ENCODE data around the gene OTUB2. TPM values are rescaled to one million over a fixed set of nuclear protein-coding genes. Genes with fewer than 3 reads are reported as not detected.

The OTUB2 gene
- total RNA-seq, 1 experiment from 2014 or later: 3.4 TPM

GRCh38 chr14:94054936-94055335 is 28.8 kb downstream of the OTUB2 start:
- ATAC-seq: no peak
- in situ Hi-C loops (cut with HindIII; ENCODE audit: low pct_unique_long_range_greater_than_20kb, low sequenced_read_pairs) (no loop called here), intact Hi-C loops (cut with micrococcal nuclease; ENCODE audit: unreplicated experiment) (loop anchor here (5.0 kb wide), 1 partner anchor 82 kb away; no protein-coding TSS in a partner anchor)
- H3K4me1 ChIP-seq (ENCODE audit: control insufficient read depth, insufficient read depth, low read length): no peaks in the 10 kb centered on the region
- H3K36me3 ChIP-seq (ENCODE audit: control insufficient read depth, insufficient read depth, low read length): peaks cover 5% of the 10 kb centered on the region; the same call in 1 of the 2 replicates
- ChIA-PET CTCF (no interaction called here), POLR2A (no interaction called here)
- H3K9me3 ChIP-seq (ENCODE audit: control insufficient read depth, insufficient read depth, low read depth, low read length): no peaks in the 10 kb centered on the region
- H3K4me3 ChIP-seq (ENCODE audit: low read depth in 2 of 2, low read length in 2 of 2): no peak overlapping the region
- H3K27ac ChIP-seq (ENCODE audit: low read length): no peak overlapping the region
- H3K27me3 ChIP-seq (ENCODE audit: control insufficient read depth, insufficient read depth, low read length): no peaks in the 10 kb centered on the region
- no TSS peak for BruUV-seq (replicated peaks)
- TF ChIP-seq POLR2AphosphoS5 (IDR thresholded peaks at IDR 0.05; ENCODE audit: low read depth, low read length) (no peak), TCF7L2 (IDR thresholded peaks at IDR 0.05; ENCODE audit: low read depth, low read length) (no peak), SIN3A (IDR thresholded peaks at IDR 0.05; ENCODE audit: borderline replicate concordance, insufficient read depth, low read depth, low read length) (no peak)
- TF ChIP-seq, protein P1, sequence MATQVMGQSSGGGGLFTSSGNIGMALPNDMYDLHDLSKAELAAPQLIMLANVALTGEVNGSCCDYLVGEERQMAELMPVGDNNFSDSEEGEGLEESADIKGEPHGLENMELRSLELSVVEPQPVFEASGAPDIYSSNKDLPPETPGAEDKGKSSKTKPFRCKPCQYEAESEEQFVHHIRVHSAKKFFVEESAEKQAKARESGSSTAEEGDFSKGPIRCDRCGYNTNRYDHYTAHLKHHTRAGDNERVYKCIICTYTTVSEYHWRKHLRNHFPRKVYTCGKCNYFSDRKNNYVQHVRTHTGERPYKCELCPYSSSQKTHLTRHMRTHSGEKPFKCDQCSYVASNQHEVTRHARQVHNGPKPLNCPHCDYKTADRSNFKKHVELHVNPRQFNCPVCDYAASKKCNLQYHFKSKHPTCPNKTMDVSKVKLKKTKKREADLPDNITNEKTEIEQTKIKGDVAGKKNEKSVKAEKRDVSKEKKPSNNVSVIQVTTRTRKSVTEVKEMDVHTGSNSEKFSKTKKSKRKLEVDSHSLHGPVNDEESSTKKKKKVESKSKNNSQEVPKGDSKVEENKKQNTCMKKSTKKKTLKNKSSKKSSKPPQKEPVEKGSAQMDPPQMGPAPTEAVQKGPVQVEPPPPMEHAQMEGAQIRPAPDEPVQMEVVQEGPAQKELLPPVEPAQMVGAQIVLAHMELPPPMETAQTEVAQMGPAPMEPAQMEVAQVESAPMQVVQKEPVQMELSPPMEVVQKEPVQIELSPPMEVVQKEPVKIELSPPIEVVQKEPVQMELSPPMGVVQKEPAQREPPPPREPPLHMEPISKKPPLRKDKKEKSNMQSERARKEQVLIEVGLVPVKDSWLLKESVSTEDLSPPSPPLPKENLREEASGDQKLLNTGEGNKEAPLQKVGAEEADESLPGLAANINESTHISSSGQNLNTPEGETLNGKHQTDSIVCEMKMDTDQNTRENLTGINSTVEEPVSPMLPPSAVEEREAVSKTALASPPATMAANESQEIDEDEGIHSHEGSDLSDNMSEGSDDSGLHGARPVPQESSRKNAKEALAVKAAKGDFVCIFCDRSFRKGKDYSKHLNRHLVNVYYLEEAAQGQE (IDR thresholded peaks at IDR 0.05; ENCODE audit: insufficient read depth in 1 of 2, low read depth in 2 of 2, low read length in 1 of 2): no peak
- TF ChIP-seq, protein P2, sequence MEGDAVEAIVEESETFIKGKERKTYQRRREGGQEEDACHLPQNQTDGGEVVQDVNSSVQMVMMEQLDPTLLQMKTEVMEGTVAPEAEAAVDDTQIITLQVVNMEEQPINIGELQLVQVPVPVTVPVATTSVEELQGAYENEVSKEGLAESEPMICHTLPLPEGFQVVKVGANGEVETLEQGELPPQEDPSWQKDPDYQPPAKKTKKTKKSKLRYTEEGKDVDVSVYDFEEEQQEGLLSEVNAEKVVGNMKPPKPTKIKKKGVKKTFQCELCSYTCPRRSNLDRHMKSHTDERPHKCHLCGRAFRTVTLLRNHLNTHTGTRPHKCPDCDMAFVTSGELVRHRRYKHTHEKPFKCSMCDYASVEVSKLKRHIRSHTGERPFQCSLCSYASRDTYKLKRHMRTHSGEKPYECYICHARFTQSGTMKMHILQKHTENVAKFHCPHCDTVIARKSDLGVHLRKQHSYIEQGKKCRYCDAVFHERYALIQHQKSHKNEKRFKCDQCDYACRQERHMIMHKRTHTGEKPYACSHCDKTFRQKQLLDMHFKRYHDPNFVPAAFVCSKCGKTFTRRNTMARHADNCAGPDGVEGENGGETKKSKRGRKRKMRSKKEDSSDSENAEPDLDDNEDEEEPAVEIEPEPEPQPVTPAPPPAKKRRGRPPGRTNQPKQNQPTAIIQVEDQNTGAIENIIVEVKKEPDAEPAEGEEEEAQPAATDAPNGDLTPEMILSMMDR (IDR thresholded peaks at IDR 0.05): no peak
- DNase-seq (ENCODE audit: low read depth, low spot score): no peak

- intact Hi-C loops (cut with micrococcal nuclease; ENCODE audit: unreplicated experiment) (no loop called here), in situ Hi-C loops (cut with HindIII; ENCODE audit: low pct_unique_long_range_greater_than_20kb, low sequenced_read_pairs) (no loop called here)
- H3K4me3 ChIP-seq (ENCODE audit: low read depth in 2 of 2, low read length in 2 of 2): no peak overlapping the region
- no peaks in the 10 kb centered on the region for H3K9me3 ChIP-seq (ENCODE audit: control insufficient read depth, insufficient read depth, low read depth, low read length)
- TF ChIP-seq, protein P1 (IDR thresholded peaks at IDR 0.05; ENCODE audit: insufficient read depth in 1 of 2, low read depth in 2 of 2, low read length in 1 of 2): no peak
- TF ChIP-seq, protein P2 (IDR thresholded peaks at IDR 0.05): no peak
- TF ChIP-seq TCF7L2 (IDR thresholded peaks at IDR 0.05; ENCODE audit: low read depth, low read length) (no peak), POLR2AphosphoS5 (IDR thresholded peaks at IDR 0.05; ENCODE audit: low read depth, low read length) (no peak), SIN3A (IDR thresholded peaks at IDR 0.05; ENCODE audit: borderline replicate concordance, insufficient read depth, low read depth, low read length) (no peak)
- BruUV-seq (replicated peaks): no TSS peak
- no peaks in the 10 kb centered on the region for H3K27me3 ChIP-seq (ENCODE audit: control insufficient read depth, insufficient read depth, low read length)
- H3K27ac ChIP-seq (ENCODE audit: low read length): no peak overlapping the region
- H3K4me1 ChIP-seq (ENCODE audit: control insufficient read depth, insufficient read depth, low read length): no peaks in the 10 kb centered on the region
- no peak for ATAC-seq
- CTCF ChIA-PET: no interaction called here
- peaks cover 13% of the 10 kb centered on the region for H3K36me3 ChIP-seq (ENCODE audit: control insufficient read depth, insufficient read depth, low read length)
- POLR2A ChIA-PET: no interaction called here
- DNase-seq (ENCODE audit: low read depth, low spot score): no peak
These were observed 30.6 kb downstream of the OTUB2 start for GRCh38 chr14:94056579-94057308.
